A549 (cell line): Measurements from ENCODE around the gene CYP2A6. TPM values are rescaled to one million over a fixed set of nuclear protein-coding genes. Genes with fewer than 3 reads are reported as not detected.
"Not testable (repeated sequence)": the region's sequence is repeated elsewhere in the genome, so short reads cannot be mapped to it uniquely, and the experiment has no call there.

Experiments
- ATAC-seq, 2 experiments: fragments of 200-7000 bp in 1 of 2; fragments of >200 bp in 1 of 2; cut with Nextera tagmentation in 1 of 2; cut with Tn5 transposase in 1 of 2; 3 replicates each; pipeline versions ENCODE4 v1.8.0 to v1.9.1; 2018 to 2020; ENCODE audit warnings: mild to moderate bottlenecking in 1 of 2, moderate library complexity in 1 of 2
- CTCF ChIA-PET: fragments of 300-600 bp; sonication (Branson Sonifier 250); formaldehyde crosslinking; extraction: SDS; loops from one replicate; lab custom pipeline; 2021; ENCODE audit warnings: antibody characterized with exemption, inconsistent platforms; lab: Yijun Ruan, JAX
- POLR2A ChIA-PET: fragments of 350-600 bp; formaldehyde crosslinking; extraction: SDS; loops from one replicate; lab custom pipeline; 2021; ENCODE audit warnings: antibody characterized with exemption, inconsistent platforms; lab: Yijun Ruan, JAX
- DNase-seq, 2 experiments: peaks; one replicate each; pipeline versions ENCODE4 v3.0.0 to v3.0.0-alpha.2; 2011 to 2016; ENCODE audit warnings: low read depth in 1 of 2, low spot score in 1 of 2
- FAIRE-seq: peaks from 2 replicates; lab custom pipeline; 2011; peaks lifted over from hg19 to GRCh38; lab: Jason Lieb, UNC
- H3K27ac ChIP-seq, 2 experiments: fragments of >200 bp; sonication (Bioruptor Twin); formaldehyde crosslinking; 3 replicates each; pipeline ENCODE4 v1.5.1; 2016 to 2017
- H3K4me1 ChIP-seq: fragments of >200 bp; sonication (Bioruptor Twin); formaldehyde crosslinking; 3 replicates; pipeline ENCODE4 v1.6.1; 2016
- H3K4me2 ChIP-seq: fragments of >200 bp; sonication (Bioruptor Twin); formaldehyde crosslinking; 3 replicates; pipeline ENCODE4 v1.6.1; 2016
- H3K4me3 ChIP-seq: fragments of >200 bp; sonication (Bioruptor Twin); formaldehyde crosslinking; 3 replicates; pipeline ENCODE4 v1.5.1; 2016
- H3K9me3 ChIP-seq: fragments of >200 bp; sonication (Bioruptor Twin); formaldehyde crosslinking; 3 replicates; pipeline ENCODE4 v1.6.1; 2016
- BCL3 ChIP-seq: fragments of >200 bp; sonication (Bioruptor Twin); formaldehyde crosslinking; IDR thresholded peaks from 3 replicates; pipeline ENCODE4 v1.6.1; 2016
- BHLHE40 ChIP-seq: IDR thresholded peaks from 2 replicates; pipeline ENCODE4 v1.6.1; 2012; ENCODE audit warnings: low read depth, low read length, inconsistent platforms
- EP300 ChIP-seq, 2 experiments: fragments of >200 bp; sonication (Bioruptor Twin); formaldehyde crosslinking; IDR thresholded peaks; 2 replicates in 1 of 2; 3 replicates in 1 of 2; pipeline ENCODE4 v1.6.1; 2016 to 2017
- ESRRA ChIP-seq: fragments of 150-350 bp; IDR thresholded peaks from 2 replicates; pipeline ENCODE4 v1.6.1; 2014; ENCODE audit warnings: mild to moderate bottlenecking, low read length, borderline replicate concordance
- FOSB ChIP-seq: fragments of 250-450 bp; sonication (Bioruptor Pico); IDR thresholded peaks from 2 replicates; pipeline ENCODE4 v1.5.0; 2020; ENCODE audit warnings: mild to moderate bottlenecking, moderate library complexity
- GATA3 ChIP-seq: IDR thresholded peaks from 2 replicates; pipeline ENCODE4 v1.6.1; 2012; ENCODE audit warnings: borderline replicate concordance
- HMGXB4 ChIP-seq: fragments of 250-450 bp; sonication (Bioruptor Pico); IDR thresholded peaks from 2 replicates; pipeline ENCODE4 v1.5.0; 2021; ENCODE audit warnings: mild to moderate bottlenecking, moderate library complexity, borderline replicate concordance
- HOXB13 ChIP-seq: fragments of 250-450 bp; sonication (Bioruptor Pico); IDR thresholded peaks from 2 replicates; pipeline ENCODE4 v1.5.0; 2020; ENCODE audit warnings: low read depth, mild to moderate bottlenecking, moderate library complexity
- MAX ChIP-seq: IDR thresholded peaks from 2 replicates; pipeline ENCODE4 v1.6.1; 2012
- NFE2L2 ChIP-seq: fragments of 150-350 bp; conservative IDR thresholded peaks from 2 replicates; pipeline ENCODE4 v1.6.1; 2014; ENCODE audit warnings: low read length
- NPAS2 ChIP-seq: fragments of 250-450 bp; sonication (Bioruptor Pico); IDR thresholded peaks from 2 replicates; pipeline ENCODE4 v1.8.0; 2022; ENCODE audit warnings: mild to moderate bottlenecking, moderate library complexity, borderline replicate concordance
- RCOR1 ChIP-seq: fragments of 150-350 bp; IDR thresholded peaks from 2 replicates; pipeline ENCODE4 v1.6.1; 2014; ENCODE audit warnings: antibody characterized with exemption, low read length, low read depth
- SMC3 ChIP-seq: fragments of >200 bp; sonication (Bioruptor Twin); formaldehyde crosslinking; IDR thresholded peaks from 3 replicates; pipeline ENCODE4 v1.6.1; 2018; ENCODE audit warnings: inconsistent platforms
- SREBF2 ChIP-seq: fragments of 450-650 bp; IDR thresholded peaks from 2 replicates; pipeline ENCODE4 v1.6.1; 2014; ENCODE audit warnings: mild to moderate bottlenecking, moderate library complexity
- TFCP2L1 ChIP-seq: fragments of 250-450 bp; sonication (Bioruptor Pico); IDR thresholded peaks from 2 replicates; pipeline ENCODE4 v1.5.0; 2021; ENCODE audit warnings: mild to moderate bottlenecking
- TP53 ChIP-seq: fragments of 250-450 bp; sonication (Bioruptor Pico); IDR thresholded peaks from 2 replicates; pipeline ENCODE4 v1.5.0; 2021; ENCODE audit warnings: mild to moderate bottlenecking, moderate library complexity
- ZFP36 ChIP-seq: fragments of 450-650 bp; IDR thresholded peaks from 2 replicates; pipeline ENCODE4 v1.6.1; 2014; ENCODE audit warnings: borderline replicate concordance; ENCODE audit not compliant: partially characterized antibody
- ZNF302 ChIP-seq: fragments of 250-450 bp; sonication (Bioruptor Pico); IDR thresholded peaks from 2 replicates; pipeline ENCODE4 v1.9.0; 2021; ENCODE audit warnings: inconsistent platforms, mild to moderate bottlenecking, moderate library complexity
- WGBS: methylation state at CpG from one replicate; pipeline ENCODE4 v1.1.6; 2017; ENCODE audit errors: missing lambda C conversion rate; 5-methylcytosine and 5-hydroxymethylcytosine counted together
- polyA plus RNA-seq, 4 experiments: library from polyadenylated mRNA; depleted of rRNA in 3 of 4; stranded (reverse); fragments of >200 nt; fragmentation: RNase III in 1 of 4; extraction: RNeasy Plus Mini Kit Qiagen cat#74134 plus additional on column Dnase treatment in 1 of 4; gene quantifications; 2 replicates in 3 of 4; 3 replicates in 1 of 4; pipeline ENCODE4 v1.2.3, GENCODE V29; 2011 to 2017
- TF ChIP-seq, protein P1 (sequence below): fragments of 200-600 bp; sonication (generic); IDR thresholded peaks from 2 replicates; pipeline ENCODE4 v1.6.1; 2016; ENCODE audit warnings: antibody characterized with exemption, mild to moderate bottlenecking, moderate library complexity

Gene CYP2A6
- polyA plus RNA-seq, 2 of the 4 experiments (the other 2 are of a cell fraction), result not detected

DNA sequence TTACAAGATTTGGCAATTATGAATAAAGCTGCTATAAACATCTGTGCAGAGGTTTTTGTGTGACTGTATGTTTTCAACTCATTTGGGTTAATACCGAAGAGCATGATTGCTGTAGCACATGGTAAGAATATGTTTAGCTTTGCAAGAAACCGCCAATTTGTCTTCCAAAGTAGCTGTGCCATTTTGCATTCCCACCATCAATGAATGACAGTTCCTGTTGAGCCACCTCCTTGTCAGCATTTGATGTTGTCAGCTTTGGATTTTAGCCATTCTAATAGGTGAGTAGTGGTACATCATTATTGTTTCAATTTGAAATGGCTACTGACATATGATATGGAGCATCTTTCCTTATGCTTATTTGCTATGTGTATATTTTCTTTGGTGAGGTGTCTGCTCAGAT is 23.6 kb upstream of the CYP2A6 start:
- DNase-seq, H3K4me3 ChIP-seq, H3K4me2 ChIP-seq, H3K4me1 ChIP-seq, CTCF ChIA-PET, ATAC-seq, FAIRE-seq, H3K27ac ChIP-seq: not testable (repeated sequence)
- 48% methylated on average over 2 of the region's 2 CpGs for WGBS
- TF ChIP-seq ZFP36, result peak; percentile 92
- POLR2A ChIA-PET, result interaction anchor here (0.7 kb wide), 1 partner anchor 106 kb away, joined by 3 read pairs; no protein-coding TSS in a partner anchor
- H3K9me3 ChIP-seq, result peaks cover 29% of the 10 kb centered on the region

- ChIA-PET POLR2A (no interaction called here), CTCF (interaction anchor here (1.3 kb wide), 1 partner anchor 9 kb away, joined by 4 read pairs; no protein-coding TSS in a partner anchor)
- Histone ChIP-seq H3K4me1 (peaks cover 9% of the 10 kb centered on the region; the same call in 2 of the 3 replicates), H3K4me3 (no peak overlapping the region), H3K9me3 (peaks cover 27% of the 10 kb centered on the region), H3K4me2 (no peak overlapping the region), H3K27ac (no peak overlapping the region)
- DNase-seq (no peak), FAIRE-seq (no peak), ATAC-seq (no peak)
- WGBS, result 84% methylated on average over 2 of the region's 2 CpGs
- TF ChIP-seq NFE2L2 (no peak), TFCP2L1 (CRISPR knock-in tag) (no peak), BHLHE40 (no peak), EP300 (IDR thresholded peaks at IDR 0.05) (no peak), FOSB (CRISPR knock-in tag) (no peak), SREBF2 (no peak), TP53 (CRISPR knock-in tag) (no peak), MAX (no peak), RCOR1 (no peak), HMGXB4 (CRISPR knock-in tag) (no peak), NPAS2 (CRISPR knock-in tag) (no peak)
- TF ChIP-seq, all 56 proteins: peak for 0
These were observed 22.0 kb upstream of the CYP2A6 start for GRCh38 chr19:40872209-40872608.

- WGBS, result 88% methylated on average over 7 of the region's 7 CpGs
- Histone ChIP-seq H3K4me1 (peaks cover 22% of the 10 kb centered on the region), H3K9me3 (peaks cover 12% of the 10 kb centered on the region), H3K27ac (no peak overlapping the region; a peak in 1 of 6 replicates), H3K4me3 (no peak overlapping the region), H3K4me2 (no peak overlapping the region)
- DNase-seq (no peak), FAIRE-seq (no peak), ATAC-seq (no peak)
- ChIA-PET CTCF (interaction anchor here (1.3 kb wide), 1 partner anchor 9 kb away, joined by 4 read pairs; no protein-coding TSS in a partner anchor), POLR2A (no interaction called here)
- TF ChIP-seq HOXB13 (CRISPR knock-in tag) (no peak), ESRRA (no peak), BCL3 (no peak), ZNF302 (CRISPR knock-in tag) (no peak), GATA3 (no peak), SMC3 (no peak)
- TF ChIP-seq, protein P1, sequence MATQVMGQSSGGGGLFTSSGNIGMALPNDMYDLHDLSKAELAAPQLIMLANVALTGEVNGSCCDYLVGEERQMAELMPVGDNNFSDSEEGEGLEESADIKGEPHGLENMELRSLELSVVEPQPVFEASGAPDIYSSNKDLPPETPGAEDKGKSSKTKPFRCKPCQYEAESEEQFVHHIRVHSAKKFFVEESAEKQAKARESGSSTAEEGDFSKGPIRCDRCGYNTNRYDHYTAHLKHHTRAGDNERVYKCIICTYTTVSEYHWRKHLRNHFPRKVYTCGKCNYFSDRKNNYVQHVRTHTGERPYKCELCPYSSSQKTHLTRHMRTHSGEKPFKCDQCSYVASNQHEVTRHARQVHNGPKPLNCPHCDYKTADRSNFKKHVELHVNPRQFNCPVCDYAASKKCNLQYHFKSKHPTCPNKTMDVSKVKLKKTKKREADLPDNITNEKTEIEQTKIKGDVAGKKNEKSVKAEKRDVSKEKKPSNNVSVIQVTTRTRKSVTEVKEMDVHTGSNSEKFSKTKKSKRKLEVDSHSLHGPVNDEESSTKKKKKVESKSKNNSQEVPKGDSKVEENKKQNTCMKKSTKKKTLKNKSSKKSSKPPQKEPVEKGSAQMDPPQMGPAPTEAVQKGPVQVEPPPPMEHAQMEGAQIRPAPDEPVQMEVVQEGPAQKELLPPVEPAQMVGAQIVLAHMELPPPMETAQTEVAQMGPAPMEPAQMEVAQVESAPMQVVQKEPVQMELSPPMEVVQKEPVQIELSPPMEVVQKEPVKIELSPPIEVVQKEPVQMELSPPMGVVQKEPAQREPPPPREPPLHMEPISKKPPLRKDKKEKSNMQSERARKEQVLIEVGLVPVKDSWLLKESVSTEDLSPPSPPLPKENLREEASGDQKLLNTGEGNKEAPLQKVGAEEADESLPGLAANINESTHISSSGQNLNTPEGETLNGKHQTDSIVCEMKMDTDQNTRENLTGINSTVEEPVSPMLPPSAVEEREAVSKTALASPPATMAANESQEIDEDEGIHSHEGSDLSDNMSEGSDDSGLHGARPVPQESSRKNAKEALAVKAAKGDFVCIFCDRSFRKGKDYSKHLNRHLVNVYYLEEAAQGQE, result no peak
These were observed 17.5 kb upstream of the CYP2A6 start for GRCh38 chr19:40867701-40868100.

GRCh38 chr19:40864739-40865496 is 14.7 kb upstream of the CYP2A6 start:
- CTCF ChIA-PET, result interaction anchor here (0.6 to 0.7 kb wide), 2 partner anchors 37 to 162 kb away, joined by 3 read pairs; no protein-coding TSS in a partner anchor
- Histone ChIP-seq H3K4me1 (peaks cover 27% of the 10 kb centered on the region), H3K4me2 (peak overlapping the region; percentile 17; the same call in 1 of the 3 replicates), H3K27ac (peak overlapping the region in 1 of 2 experiments; percentile 18; a peak in 1 of 6 replicates)
- POLR2A ChIA-PET, DNase-seq, H3K4me3 ChIP-seq, FAIRE-seq, H3K9me3 ChIP-seq: not testable (repeated sequence)
- 62% methylated on average over 9 of the region's 9 CpGs for WGBS
- ATAC-seq, result peak in 1 of 2 experiments; percentile 16; a peak in 3 of 6 replicates
